ENCODE results near the gene GAP43. TPM values are rescaled to one million over a fixed set of nuclear protein-coding genes. Genes with fewer than 3 reads are reported as not detected.

GAP43 gene
- total RNA-seq, 6 experiments from 2014 or later = 0.09 TPM; not detected in 5

DNA sequence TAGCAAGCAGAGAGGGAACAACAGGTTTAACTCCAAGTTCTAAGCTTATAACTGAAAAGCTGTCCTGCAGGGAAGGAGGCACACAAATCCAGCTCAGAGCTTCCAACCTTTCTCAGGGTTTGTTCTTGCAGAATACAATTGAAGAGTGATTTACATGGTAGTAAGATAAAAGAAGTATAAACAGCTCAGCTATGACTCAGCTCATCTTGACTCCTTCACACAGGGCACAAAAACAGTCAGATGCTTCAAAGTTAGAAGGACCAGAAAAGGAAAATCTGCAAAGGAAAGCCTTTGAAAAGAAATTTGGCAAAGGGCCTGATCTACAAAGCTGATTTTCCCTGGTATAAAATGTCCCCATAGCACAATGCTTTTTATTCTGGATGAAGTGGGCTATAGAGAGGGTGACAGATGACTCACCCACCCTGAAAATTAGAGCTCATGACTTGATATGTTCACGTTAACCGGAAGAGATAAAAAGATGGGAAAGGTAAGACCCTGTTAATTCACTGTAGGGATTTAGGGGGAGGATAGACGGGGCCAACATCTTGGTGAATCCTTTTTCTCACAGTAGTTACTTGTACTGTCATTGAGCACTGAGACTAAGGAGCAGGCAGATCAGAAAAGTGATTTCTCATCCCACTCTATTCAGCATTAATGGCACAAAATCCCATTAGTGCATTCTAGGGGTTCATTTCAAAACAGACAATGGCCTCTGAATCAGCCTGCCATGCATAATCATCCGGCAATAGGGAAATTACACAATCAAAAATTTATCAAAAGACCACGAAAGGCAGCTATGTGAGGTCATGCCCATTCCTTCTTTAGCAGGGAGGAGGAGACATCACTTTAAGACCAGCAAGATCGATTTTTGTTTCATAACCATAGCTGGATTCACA is 143.5 kb downstream of the GAP43 start:
- Mint-ChIP-seq H3K27me3 (ENCODE audit: insufficient read depth) (peaks cover 5% of the 10 kb centered on the region), H3K36me3 (ENCODE audit: low read depth) (no peaks in the 10 kb centered on the region), H3K9me3 (no peaks in the 10 kb centered on the region), H3K4me3 (no peak overlapping the region), H3K4me1 (ENCODE audit: low read depth) (peaks cover 11% of the 10 kb centered on the region), H3K27ac (no peak overlapping the region)
- DNase-seq = no peak
- TF ChIP-seq, protein P1, sequence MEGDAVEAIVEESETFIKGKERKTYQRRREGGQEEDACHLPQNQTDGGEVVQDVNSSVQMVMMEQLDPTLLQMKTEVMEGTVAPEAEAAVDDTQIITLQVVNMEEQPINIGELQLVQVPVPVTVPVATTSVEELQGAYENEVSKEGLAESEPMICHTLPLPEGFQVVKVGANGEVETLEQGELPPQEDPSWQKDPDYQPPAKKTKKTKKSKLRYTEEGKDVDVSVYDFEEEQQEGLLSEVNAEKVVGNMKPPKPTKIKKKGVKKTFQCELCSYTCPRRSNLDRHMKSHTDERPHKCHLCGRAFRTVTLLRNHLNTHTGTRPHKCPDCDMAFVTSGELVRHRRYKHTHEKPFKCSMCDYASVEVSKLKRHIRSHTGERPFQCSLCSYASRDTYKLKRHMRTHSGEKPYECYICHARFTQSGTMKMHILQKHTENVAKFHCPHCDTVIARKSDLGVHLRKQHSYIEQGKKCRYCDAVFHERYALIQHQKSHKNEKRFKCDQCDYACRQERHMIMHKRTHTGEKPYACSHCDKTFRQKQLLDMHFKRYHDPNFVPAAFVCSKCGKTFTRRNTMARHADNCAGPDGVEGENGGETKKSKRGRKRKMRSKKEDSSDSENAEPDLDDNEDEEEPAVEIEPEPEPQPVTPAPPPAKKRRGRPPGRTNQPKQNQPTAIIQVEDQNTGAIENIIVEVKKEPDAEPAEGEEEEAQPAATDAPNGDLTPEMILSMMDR (IDR thresholded peaks at IDR 0.05) = no peak

DNA sequence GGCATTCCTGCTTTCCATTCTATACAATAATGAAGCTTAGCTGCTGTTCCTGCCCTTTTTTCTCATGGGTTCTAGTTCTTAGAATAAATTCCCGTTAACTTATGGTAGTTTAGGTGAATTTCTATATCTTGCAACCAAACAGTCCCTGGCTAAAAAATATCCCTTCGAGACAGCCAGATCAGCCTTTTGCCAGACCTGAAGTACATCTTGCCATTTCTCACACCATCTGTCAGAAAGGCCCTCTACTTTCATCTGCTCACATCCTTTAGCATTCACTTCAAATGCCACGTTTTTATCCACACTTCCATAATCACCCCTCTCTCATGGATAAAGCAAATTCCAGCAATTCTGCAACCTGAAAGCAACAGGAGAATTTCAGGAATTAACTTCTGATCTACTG is 145.4 kb downstream of the GAP43 start:
- Mint-ChIP-seq H3K9me3 (no peaks in the 10 kb centered on the region), H3K27ac (no peak overlapping the region), H3K4me3 (no peak overlapping the region), H3K36me3 (ENCODE audit: low read depth) (no peaks in the 10 kb centered on the region), H3K4me1 (ENCODE audit: low read depth) (peaks cover 11% of the 10 kb centered on the region), H3K27me3 (ENCODE audit: insufficient read depth) (peaks cover 8% of the 10 kb centered on the region)
- TF ChIP-seq, protein P1 (IDR thresholded peaks at IDR 0.05) = no peak
- no peak for DNase-seq
